CD14-positive monocyte (primary cell): ENCODE data around the gene GGTLC1. TPM values are rescaled to one million over a fixed set of nuclear protein-coding genes. Genes with fewer than 3 reads are reported as not detected.
"Not testable (repeated sequence)": the region's sequence is repeated elsewhere in the genome, so short reads cannot be mapped to it uniquely, and the experiment has no call there.

ENCODE experiments used
- DNase-seq, 3 donors: peaks; one replicate each; pipeline ENCODE4 v3.0.0-alpha.2; 2011 to 2022
- H2AFZ ChIP-seq: 2 replicates; pipeline ENCODE4 v1.6.0; 2012; ENCODE audit warnings: mild to moderate bottlenecking, low read depth, low read length, inconsistent platforms; ENCODE audit not compliant: insufficient read depth, poor library complexity, severe bottlenecking
- H3K27ac ChIP-seq, 2 donors: 1 replicate in 1 of 2; 2 replicates in 1 of 2; pipeline ENCODE4 v1.5.1; 2012 to 2013; ENCODE audit warnings: low read length in 2 of 2, control low read depth in 1 of 2, inconsistent platforms in 1 of 2, low read depth in 1 of 2, mild to moderate bottlenecking in 1 of 2
- H3K27me3 ChIP-seq, 2 donors: one replicate each; pipeline versions ENCODE4 v1.6.0 to v1.6.1; 2011 to 2013; ENCODE audit warnings: low read length in 2 of 2; ENCODE audit not compliant: control insufficient read depth in 2 of 2, insufficient read depth in 2 of 2
- H3K36me3 ChIP-seq, 2 donors: replicated peaks in 1 of 2; 1 replicate in 1 of 2; 2 replicates in 1 of 2; pipeline versions ENCODE4 v1.5.1 to v1.6.1; 2012 to 2013; ENCODE audit warnings: low read length in 2 of 2, control low read depth in 1 of 2, inconsistent platforms in 1 of 2, mild to moderate bottlenecking in 1 of 2; ENCODE audit not compliant: insufficient read depth in 2 of 2, control insufficient read depth in 1 of 2
- H3K4me1 ChIP-seq, 2 donors: 1 replicate in 1 of 2; 2 replicates in 1 of 2; pipeline versions ENCODE4 v1.5.1 to v1.6.1; 2012 to 2013; ENCODE audit warnings: low read length in 2 of 2, control low read depth in 1 of 2, inconsistent platforms in 1 of 2, mild to moderate bottlenecking in 1 of 2, moderate library complexity in 1 of 2; ENCODE audit not compliant: insufficient read depth in 2 of 2, control insufficient read depth in 1 of 2
- H3K4me2 ChIP-seq: replicated peaks from 2 replicates; pipeline ENCODE3; 2012; ENCODE audit warnings: low read length, moderate library complexity, mild to moderate bottlenecking; ENCODE audit not compliant: poor library complexity, severe bottlenecking; ENCODE audit errors: extremely low read depth
- H3K4me3 ChIP-seq, 3 experiments: fragments of 200-600 bp in 1 of 3; sonication (generic) in 1 of 3; replicated peaks in 1 of 3; 1 replicate in 2 of 3; 2 replicates in 1 of 3; pipeline ENCODE4 v1.5.1; 2011 to 2013; ENCODE audit warnings: low read length in 3 of 3, mild to moderate bottlenecking in 3 of 3, control low read depth in 2 of 3, low read depth in 2 of 3, inconsistent platforms in 1 of 3, moderate library complexity in 1 of 3
- H3K79me2 ChIP-seq: 2 replicates; pipeline ENCODE4 v1.6.0; 2012; ENCODE audit warnings: mild to moderate bottlenecking, control low read depth, inconsistent platforms, low read length, moderate library complexity; ENCODE audit not compliant: insufficient read depth
- H3K9ac ChIP-seq: 2 replicates; pipeline ENCODE4 v1.6.0; 2017; ENCODE audit warnings: low read length, mild to moderate bottlenecking; ENCODE audit not compliant: insufficient read depth, poor library complexity, severe bottlenecking
- H3K9me3 ChIP-seq, 2 donors: replicated peaks in 1 of 2; 1 replicate in 1 of 2; 2 replicates in 1 of 2; pipeline versions ENCODE4 v1.5.1 to v1.6.1; 2012 to 2013; ENCODE audit warnings: low read length in 2 of 2, control low read depth in 1 of 2; ENCODE audit not compliant: control insufficient read depth in 1 of 2, insufficient read depth in 1 of 2
- H4K20me1 ChIP-seq: 2 replicates; pipeline ENCODE4 v1.6.0; 2012; ENCODE audit warnings: mild to moderate bottlenecking, low read length, control low read depth, moderate library complexity; ENCODE audit not compliant: insufficient read depth
- H3K27ac Mint-ChIP-seq, 7 donors: one replicate each; pipeline ENCODE4 v1.8.0; 2020; ENCODE audit warnings: mild to moderate bottlenecking in 7 of 7, mixed read lengths in 7 of 7, moderate library complexity in 6 of 7, inconsistent platforms in 2 of 7
- H3K27me3 Mint-ChIP-seq, 3 donors: one replicate each; pipeline ENCODE4 v1.8.0; 2021 to 2022; ENCODE audit warnings: low read depth in 3 of 3, mild to moderate bottlenecking in 3 of 3, mixed read lengths in 3 of 3, moderate library complexity in 3 of 3, inconsistent platforms in 1 of 3
- H3K36me3 Mint-ChIP-seq, 2 donors: one replicate each; pipeline ENCODE4 v1.8.0; 2020; ENCODE audit warnings: mixed read lengths in 2 of 2, inconsistent platforms in 1 of 2, mild to moderate bottlenecking in 1 of 2
- H3K4me1 Mint-ChIP-seq: one replicate; pipeline ENCODE4 v1.8.0; 2020; ENCODE audit warnings: mild to moderate bottlenecking, mixed read lengths
- H3K4me3 Mint-ChIP-seq, 2 donors: one replicate each; pipeline ENCODE4 v1.8.0; 2020; ENCODE audit warnings: mild to moderate bottlenecking in 2 of 2, mixed read lengths in 2 of 2, moderate library complexity in 1 of 2
- H3K9me3 Mint-ChIP-seq, 7 donors: one replicate each; pipeline ENCODE4 v1.8.0; 2020 to 2022; ENCODE audit warnings: mixed read lengths in 7 of 7, mild to moderate bottlenecking in 6 of 7, moderate library complexity in 6 of 7, inconsistent platforms in 2 of 7
- WGBS: methylation state at CpG from one replicate; pipeline ENCODE4 v1.1.5; 2013; ENCODE audit warnings: missing lambda C conversion rate; ENCODE audit not compliant: insufficient coverage; 5-methylcytosine and 5-hydroxymethylcytosine counted together
- intact Hi-C, 2 donors: fragments of 100-400 bp; cut with micrococcal nuclease; formaldehyde crosslinking; loops; one replicate each; pipeline versions ENCODE4 v1.15.0 to v1.15.1; 2023
- polyA plus RNA-seq, 3 donors: library from polyadenylated mRNA; depleted of rRNA in 1 of 3; unstranded in 2 of 3; stranded (reverse) in 1 of 3; fragments of 300-500 nt in 2 of 3; fragments of >200 nt in 1 of 3; fragmentation: Illumina TruSeq in 2 of 3; gene quantifications; 1 replicate in 2 of 3; 2 replicates in 1 of 3; pipeline ENCODE4 v1.2.3, GENCODE V29; 2012 to 2021

Gene GGTLC1
- polyA plus RNA-seq, 3 donors: not detected

DNA sequence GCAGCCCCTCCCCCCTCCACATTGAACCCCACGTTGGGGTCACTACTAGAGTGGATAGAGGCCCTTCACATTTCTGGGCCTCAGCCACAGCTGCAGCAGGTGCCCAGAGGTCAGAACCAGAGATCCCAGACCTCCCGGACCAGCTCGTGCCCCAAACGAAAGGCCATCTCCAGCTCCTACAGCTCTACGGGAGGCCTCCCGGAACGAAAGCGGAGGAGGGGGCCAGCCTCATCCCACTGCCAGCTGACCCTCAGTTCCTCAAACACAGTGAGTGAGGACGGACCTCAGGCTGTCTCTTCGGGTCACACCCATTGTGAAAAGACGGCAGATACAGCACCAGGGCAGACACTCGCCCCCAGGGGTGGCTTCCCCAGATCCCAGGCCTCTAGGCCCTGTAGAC, 1.7 kb upstream of the GGTLC1 start:
- H3K9ac ChIP-seq, DNase-seq, H3K27me3 ChIP-seq, H3K4me3 ChIP-seq, intact Hi-C loops, H3K4me1 ChIP-seq, H3K36me3 Mint-ChIP-seq, H2AFZ ChIP-seq, H3K9me3 Mint-ChIP-seq, H3K9me3 ChIP-seq, H3K79me2 ChIP-seq, H3K4me2 ChIP-seq, H3K27ac Mint-ChIP-seq, H3K36me3 ChIP-seq, H4K20me1 ChIP-seq, H3K4me3 Mint-ChIP-seq, H3K27me3 Mint-ChIP-seq, H3K4me1 Mint-ChIP-seq, H3K27ac ChIP-seq: not testable (repeated sequence)
- 94% methylated on average over 11 of the region's 12 CpGs for WGBS

DNA sequence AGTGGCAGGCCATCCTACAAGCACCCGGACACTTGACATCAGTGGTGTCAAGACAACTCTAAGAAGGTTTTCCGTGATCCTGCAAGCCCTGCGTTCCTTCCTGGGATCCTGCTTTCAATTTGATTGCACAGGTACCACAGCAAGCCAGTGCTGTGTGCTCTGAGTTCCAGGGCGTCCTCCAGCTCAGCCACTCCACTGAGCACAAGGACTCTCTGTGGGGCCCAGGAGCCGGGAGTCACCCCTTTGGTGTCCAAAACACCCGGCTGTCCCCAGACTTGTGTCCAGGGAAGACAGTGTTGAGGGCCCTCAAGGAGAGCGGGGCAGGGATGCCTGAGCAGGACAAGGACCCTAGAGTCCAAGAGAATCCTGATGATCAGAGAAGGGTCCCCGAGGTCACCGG, 387 bp upstream of the GGTLC1 start:
- H3K9me3 ChIP-seq, H3K4me1 ChIP-seq, H3K9me3 Mint-ChIP-seq, intact Hi-C loops, DNase-seq, H2AFZ ChIP-seq, H3K36me3 Mint-ChIP-seq, H3K4me2 ChIP-seq, H3K79me2 ChIP-seq, H3K4me1 Mint-ChIP-seq, H3K9ac ChIP-seq, H4K20me1 ChIP-seq, H3K4me3 ChIP-seq, H3K4me3 Mint-ChIP-seq, H3K27ac ChIP-seq, H3K27me3 Mint-ChIP-seq, H3K36me3 ChIP-seq, H3K27ac Mint-ChIP-seq, H3K27me3 ChIP-seq: not testable (repeated sequence)
- WGBS: 94% methylated on average over 7 of the region's 9 CpGs

DNA sequence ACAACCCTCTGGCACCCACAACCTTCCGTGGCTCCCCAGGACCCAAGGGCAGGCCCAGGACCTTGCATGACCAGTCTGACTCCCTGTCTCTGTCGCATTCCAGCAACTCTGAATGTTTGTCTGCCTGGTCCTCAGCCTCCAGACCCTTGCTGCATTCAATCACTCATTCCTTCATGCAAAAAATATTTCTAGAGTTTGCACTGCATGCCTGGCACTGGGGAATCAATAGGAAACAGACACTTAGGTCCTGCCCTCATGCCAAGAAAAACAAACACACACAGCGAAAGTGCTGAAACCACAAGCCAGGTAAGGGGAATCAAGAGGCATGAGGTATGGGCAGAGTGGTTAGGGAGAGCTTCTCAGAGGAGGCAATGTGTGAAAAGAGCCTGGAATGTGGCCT, 1.9 kb downstream of the GGTLC1 start:
- H3K36me3 ChIP-seq, H4K20me1 ChIP-seq, H3K4me3 Mint-ChIP-seq, H3K4me1 ChIP-seq, H3K4me3 ChIP-seq, H3K4me2 ChIP-seq, H3K27me3 Mint-ChIP-seq, H3K9ac ChIP-seq, H3K9me3 ChIP-seq, H3K27ac Mint-ChIP-seq, DNase-seq, H2AFZ ChIP-seq, H3K36me3 Mint-ChIP-seq, H3K4me1 Mint-ChIP-seq, H3K27me3 ChIP-seq, H3K27ac ChIP-seq, H3K79me2 ChIP-seq, H3K9me3 Mint-ChIP-seq, intact Hi-C loops: not testable (repeated sequence)
- 100% methylated on average over 2 of the region's 3 CpGs for WGBS

DNA sequence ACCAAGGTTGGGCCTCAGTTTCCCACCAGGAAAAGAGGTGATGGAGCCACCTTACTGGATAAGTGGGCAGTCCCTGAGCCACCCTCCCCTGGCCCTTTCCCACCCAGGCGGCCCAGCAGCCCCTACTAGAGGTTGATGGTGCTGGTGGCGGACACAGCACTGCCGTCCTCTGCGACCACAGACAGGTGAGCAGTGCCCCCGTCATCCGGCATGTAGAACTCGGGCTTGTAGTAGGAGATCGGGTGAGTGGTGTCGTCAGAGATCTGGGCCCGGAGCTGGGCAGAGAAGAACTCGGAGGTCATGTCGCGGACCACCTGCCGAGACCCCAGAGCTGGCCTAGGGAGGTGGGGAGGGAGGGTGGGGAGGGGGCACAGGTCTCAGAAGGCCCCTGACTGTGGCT, 2.3 kb downstream of the GGTLC1 start:
- H4K20me1 ChIP-seq, H3K36me3 ChIP-seq, intact Hi-C loops, H3K79me2 ChIP-seq, H3K4me3 Mint-ChIP-seq, H3K4me2 ChIP-seq, H3K27ac Mint-ChIP-seq, H3K4me1 Mint-ChIP-seq, H3K27me3 ChIP-seq, H3K36me3 Mint-ChIP-seq, H2AFZ ChIP-seq, H3K4me3 ChIP-seq, H3K4me1 ChIP-seq, H3K9me3 ChIP-seq, H3K9me3 Mint-ChIP-seq, H3K27me3 Mint-ChIP-seq, H3K27ac ChIP-seq, H3K9ac ChIP-seq, DNase-seq: not testable (repeated sequence)
- WGBS: 100% methylated on average over 4 of the region's 14 CpGs
